H9 (cell line): ENCODE data around the gene CAMK2B. TPM values are rescaled to one million over a fixed set of nuclear protein-coding genes. Genes with fewer than 3 reads are reported as not detected.

ENCODE experiments used
- DNase-seq: peaks from one replicate; pipeline ENCODE4 v3.0.0-alpha.2; 2017
- H2AFZ ChIP-seq: one replicate; pipeline ENCODE4 v1.6.1; 2013; ENCODE audit warnings: mild to moderate bottlenecking, low read length, control low read depth, moderate library complexity
- H2AK5ac ChIP-seq: 2 replicates; pipeline ENCODE4 v1.6.1; 2013; ENCODE audit warnings: low read length, control low read depth, mixed read lengths; ENCODE audit not compliant: insufficient read length
- H2BK120ac ChIP-seq: one replicate; pipeline ENCODE4 v1.6.1; 2013; ENCODE audit warnings: low read depth, mild to moderate bottlenecking, low read length, control low read depth, inconsistent platforms; ENCODE audit not compliant: poor library complexity, severe bottlenecking
- H2BK12ac ChIP-seq: 2 replicates; pipeline ENCODE4 v1.6.1; 2013; ENCODE audit warnings: low read length, control low read depth, mixed read lengths, low read depth; ENCODE audit not compliant: insufficient read length
- H2BK15ac ChIP-seq: 2 replicates; pipeline ENCODE4 v1.6.1; 2013; ENCODE audit warnings: low read depth, low read length, control low read depth
- H2BK20ac ChIP-seq: one replicate; pipeline ENCODE4 v1.6.1; 2013; ENCODE audit warnings: low read depth, mild to moderate bottlenecking, low read length, control low read depth, inconsistent platforms; ENCODE audit not compliant: poor library complexity, severe bottlenecking
- H2BK5ac ChIP-seq: 2 replicates; pipeline ENCODE4 v1.6.1; 2013; ENCODE audit warnings: low read length, control low read depth, mixed read lengths; ENCODE audit not compliant: insufficient read length
- H3K14ac ChIP-seq: 2 replicates; pipeline ENCODE4 v1.6.1; 2013; ENCODE audit warnings: low read length, control low read depth; ENCODE audit not compliant: insufficient read depth
- H3K18ac ChIP-seq: 2 replicates; pipeline ENCODE4 v1.6.1; 2013; ENCODE audit warnings: low read depth, mild to moderate bottlenecking, mixed read lengths, low read length, control low read depth; ENCODE audit not compliant: insufficient read length
- H3K23ac ChIP-seq: 2 replicates; pipeline ENCODE4 v1.6.1; 2013; ENCODE audit warnings: low read length, control low read depth, mixed read lengths, low read depth; ENCODE audit not compliant: insufficient read length
- H3K23me2 ChIP-seq: 2 replicates; pipeline ENCODE4 v1.6.1; 2013; ENCODE audit warnings: low read depth, mild to moderate bottlenecking, mixed read lengths, low read length, control low read depth; ENCODE audit not compliant: insufficient read length, poor library complexity, severe bottlenecking
- H3K27ac ChIP-seq: 2 replicates; pipeline ENCODE4 v1.5.1; 2013; ENCODE audit warnings: low read length, control low read depth, mixed read lengths, low read depth; ENCODE audit not compliant: insufficient read length
- H3K27me3 ChIP-seq: 2 replicates; pipeline ENCODE4 v1.6.1; 2013; ENCODE audit warnings: low read length, control low read depth, inconsistent platforms; ENCODE audit not compliant: insufficient read depth
- H3K4ac ChIP-seq: 2 replicates; pipeline ENCODE4 v1.6.1; 2013; ENCODE audit warnings: low read depth, mild to moderate bottlenecking, control low read depth, inconsistent platforms, low read length, moderate library complexity
- H3K4me1 ChIP-seq: 2 replicates; pipeline ENCODE4 v1.6.1; 2013; ENCODE audit warnings: low read length, control low read depth, inconsistent platforms; ENCODE audit not compliant: insufficient read depth
- H3K4me2 ChIP-seq: 2 replicates; pipeline ENCODE4 v1.6.1; 2013; ENCODE audit warnings: low read length, control low read depth, mixed read lengths; ENCODE audit not compliant: insufficient read length, insufficient read depth
- H3K56ac ChIP-seq: 2 replicates; pipeline ENCODE4 v1.6.1; 2013; ENCODE audit warnings: low read depth, mild to moderate bottlenecking, mixed read lengths, low read length, control low read depth; ENCODE audit not compliant: insufficient read length
- H3K79me1 ChIP-seq: 2 replicates; pipeline ENCODE4 v1.6.1; 2013; ENCODE audit warnings: low read depth, mild to moderate bottlenecking, moderate library complexity, low read length, control low read depth, inconsistent platforms; ENCODE audit not compliant: insufficient read depth, poor library complexity, severe bottlenecking
- H3K79me2 ChIP-seq: 2 replicates; pipeline ENCODE4 v1.6.1; 2013; ENCODE audit warnings: low read length, control low read depth, inconsistent platforms; ENCODE audit not compliant: insufficient read depth
- H3K9ac ChIP-seq: 2 replicates; pipeline ENCODE4 v1.6.1; 2013; ENCODE audit warnings: low read length, control low read depth, mixed read lengths; ENCODE audit not compliant: insufficient read length; ENCODE audit errors: extremely low read depth
- H3K9me3 ChIP-seq: one replicate; pipeline ENCODE4 v1.6.1; 2013; ENCODE audit warnings: low read depth, low read length, inconsistent platforms; ENCODE audit not compliant: control insufficient read depth
- H3T11ph ChIP-seq: one replicate; pipeline ENCODE4 v1.6.1; 2013; ENCODE audit warnings: mild to moderate bottlenecking, low read length, control low read depth, inconsistent platforms
- H4K20me1 ChIP-seq: one replicate; pipeline ENCODE4 v1.6.1; 2013; ENCODE audit not compliant: control insufficient read depth, insufficient read length, insufficient read depth
- H4K5ac ChIP-seq: 2 replicates; pipeline ENCODE4 v1.6.1; 2013; ENCODE audit warnings: low read depth, mild to moderate bottlenecking, mixed read lengths, low read length, control low read depth; ENCODE audit not compliant: insufficient read length
- H4K8ac ChIP-seq: replicated peaks from 2 replicates; pipeline ENCODE4 v1.6.1; 2013; ENCODE audit warnings: low read length, control low read depth, mixed read lengths, low read depth; ENCODE audit not compliant: insufficient read length
- H4K91ac ChIP-seq: 2 replicates; pipeline ENCODE4 v1.6.1; 2013; ENCODE audit warnings: low read depth, mild to moderate bottlenecking, moderate library complexity, mixed read lengths, low read length, control low read depth; ENCODE audit not compliant: insufficient read length
- H3K27ac Mint-ChIP-seq, 3 experiments: 2 replicates in 2 of 3; 3 replicates in 1 of 3; pipeline ENCODE4 v1.8.0; 2020 to 2021; ENCODE audit warnings: mixed read lengths in 3 of 3, mild to moderate bottlenecking in 1 of 3, moderate library complexity in 1 of 3
- H3K27me3 Mint-ChIP-seq: 2 replicates; pipeline ENCODE4 v1.8.0; 2021; ENCODE audit warnings: low read depth, mild to moderate bottlenecking, moderate library complexity, mixed read lengths
- H3K36me3 Mint-ChIP-seq, 3 experiments: 2 replicates in 2 of 3; 3 replicates in 1 of 3; pipeline ENCODE4 v1.8.0; 2020 to 2021; ENCODE audit warnings: low read depth in 3 of 3, mixed read lengths in 3 of 3; ENCODE audit not compliant: insufficient read depth in 1 of 3
- H3K4me1 Mint-ChIP-seq, 2 experiments: 2 replicates each; pipeline ENCODE4 v1.8.0; 2020; ENCODE audit warnings: mixed read lengths in 2 of 2
- H3K4me3 Mint-ChIP-seq, 2 experiments: 2 replicates in 1 of 2; 3 replicates in 1 of 2; pipeline ENCODE4 v1.8.0; 2020 to 2021; ENCODE audit warnings: mild to moderate bottlenecking in 2 of 2, mixed read lengths in 2 of 2, moderate library complexity in 1 of 2
- H3K9me3 Mint-ChIP-seq, 2 experiments: 2 replicates in 1 of 2; 3 replicates in 1 of 2; pipeline ENCODE4 v1.8.0; 2020; ENCODE audit warnings: mild to moderate bottlenecking in 2 of 2, mixed read lengths in 2 of 2, moderate library complexity in 1 of 2
- WGBS: extraction: QIAGEN DNeasy Blood & Tissue Kit; methylation state at CpG from one replicate; pipeline ENCODE4 v1.1.7; 2013; ENCODE audit warnings: missing lambda C conversion rate, low lambda C conversion rate, mixed read lengths; ENCODE audit not compliant: insufficient read length; ENCODE audit errors: extremely low coverage; 5-methylcytosine and 5-hydroxymethylcytosine counted together
- total RNA-seq: library from RNA; stranded (reverse); gene quantifications from 2 replicates; pipeline ENCODE4 v1.2.1, GENCODE V29; 2021
- TF ChIP-seq, protein P1 (sequence below): fragments of 200-600 bp; sonication (generic); conservative IDR thresholded peaks from 3 replicates; pipeline ENCODE4 v1.8.0; 2021; ENCODE audit warnings: antibody characterized with exemption, mild to moderate bottlenecking

The CAMK2B gene
- total RNA-seq, 1 experiment from 2014 or later = 0.17 TPM

DNA sequence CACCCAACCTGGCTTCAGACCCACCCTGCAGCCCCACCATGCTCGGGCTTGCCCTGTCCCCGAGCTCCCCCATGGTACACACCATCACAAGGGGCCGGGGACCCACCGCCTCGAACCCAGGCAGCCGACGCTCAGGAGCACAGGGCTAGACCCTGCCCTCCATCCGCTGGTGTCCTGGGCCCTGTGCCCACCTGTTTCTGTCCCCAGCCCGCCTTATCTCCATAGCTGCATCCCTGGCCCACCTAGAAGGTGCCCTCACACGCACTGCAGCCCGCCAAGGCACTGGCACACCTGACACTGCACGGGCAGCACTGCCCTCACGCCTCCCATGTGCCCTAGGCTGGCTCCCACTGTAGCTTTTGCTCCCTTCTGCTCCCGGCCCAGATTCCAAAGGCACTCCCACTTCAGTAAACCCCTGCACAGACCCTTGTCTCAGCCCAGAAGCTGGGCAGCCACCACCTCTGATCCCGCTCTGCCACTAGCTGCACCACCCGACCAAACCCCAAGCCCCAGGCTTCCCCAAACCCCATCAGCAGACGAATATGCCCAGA is 107.5 kb downstream of the CAMK2B start:
- H3K79me2 ChIP-seq = no peaks in the 10 kb centered on the region
- DNase-seq = no peak
- no peak overlapping the region for H2BK20ac ChIP-seq
- H3K27me3 Mint-ChIP-seq = no peaks in the 10 kb centered on the region; the same call in 1 of the 2 replicates
- H3K18ac ChIP-seq = peak overlapping the region; percentile 52
- TF ChIP-seq, protein P1, sequence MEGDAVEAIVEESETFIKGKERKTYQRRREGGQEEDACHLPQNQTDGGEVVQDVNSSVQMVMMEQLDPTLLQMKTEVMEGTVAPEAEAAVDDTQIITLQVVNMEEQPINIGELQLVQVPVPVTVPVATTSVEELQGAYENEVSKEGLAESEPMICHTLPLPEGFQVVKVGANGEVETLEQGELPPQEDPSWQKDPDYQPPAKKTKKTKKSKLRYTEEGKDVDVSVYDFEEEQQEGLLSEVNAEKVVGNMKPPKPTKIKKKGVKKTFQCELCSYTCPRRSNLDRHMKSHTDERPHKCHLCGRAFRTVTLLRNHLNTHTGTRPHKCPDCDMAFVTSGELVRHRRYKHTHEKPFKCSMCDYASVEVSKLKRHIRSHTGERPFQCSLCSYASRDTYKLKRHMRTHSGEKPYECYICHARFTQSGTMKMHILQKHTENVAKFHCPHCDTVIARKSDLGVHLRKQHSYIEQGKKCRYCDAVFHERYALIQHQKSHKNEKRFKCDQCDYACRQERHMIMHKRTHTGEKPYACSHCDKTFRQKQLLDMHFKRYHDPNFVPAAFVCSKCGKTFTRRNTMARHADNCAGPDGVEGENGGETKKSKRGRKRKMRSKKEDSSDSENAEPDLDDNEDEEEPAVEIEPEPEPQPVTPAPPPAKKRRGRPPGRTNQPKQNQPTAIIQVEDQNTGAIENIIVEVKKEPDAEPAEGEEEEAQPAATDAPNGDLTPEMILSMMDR = no peak
- H4K5ac ChIP-seq = no peak overlapping the region
- no peak overlapping the region for H2BK15ac ChIP-seq
- H3K4ac ChIP-seq = no peak overlapping the region
- H2BK120ac ChIP-seq = no peak overlapping the region
- H2AK5ac ChIP-seq = no peak overlapping the region
- H3K14ac ChIP-seq = no peak overlapping the region
- no peaks in the 10 kb centered on the region for H3K79me1 ChIP-seq
- no peaks in the 10 kb centered on the region for H3K27me3 ChIP-seq
- H3K9me3 Mint-ChIP-seq = no peaks in the 10 kb centered on the region; a peak in 1 of 5 replicates
- peak overlapping the region in 1 of 2 experiments; percentile 61; a peak in 3 of 5 replicates for H3K4me3 Mint-ChIP-seq
- H3K36me3 Mint-ChIP-seq = peaks cover 0 to 2% (median 0%) of the 10 kb centered on the region in 3 experiments; a peak in 2 of 7 replicates
- H2BK12ac ChIP-seq = no peak overlapping the region
- H3K4me1 Mint-ChIP-seq = peaks cover 31 to 57% of the 10 kb centered on the region in 2 experiments
- peak overlapping the region; percentile 84 to 97 (median 92) for H3K27ac Mint-ChIP-seq
- no peak overlapping the region for H3K9ac ChIP-seq
- no peaks in the 10 kb centered on the region for H3K9me3 ChIP-seq
- H4K91ac ChIP-seq = no peak overlapping the region
- no peaks in the 10 kb centered on the region for H4K20me1 ChIP-seq
- H2AFZ ChIP-seq = no peak overlapping the region
- H4K8ac ChIP-seq = no peak overlapping the region
- no peak overlapping the region for H3K4me2 ChIP-seq
- no peak overlapping the region for H3T11ph ChIP-seq
- no peak overlapping the region for H2BK5ac ChIP-seq
- H3K56ac ChIP-seq = no peak overlapping the region
- H3K23me2 ChIP-seq = no peaks in the 10 kb centered on the region
- no peak overlapping the region for H3K23ac ChIP-seq
- H3K27ac ChIP-seq = no peak overlapping the region
- WGBS = no CpG with 5 or more reads among the region's 17 CpGs
- H3K4me1 ChIP-seq = no peaks in the 10 kb centered on the region
